GM18907 (cell line): ENCODE results near the gene B3GALT5.

Experiments used
- ATAC-seq: cut with Tn5 transposase; IDR thresholded peaks from one replicate; pipeline ENCODE4 v1.9.1; 2021; ENCODE audit warnings: mild to moderate bottlenecking, moderate library complexity; ENCODE audit not compliant: unreplicated experiment

The B3GALT5 gene

DNA sequence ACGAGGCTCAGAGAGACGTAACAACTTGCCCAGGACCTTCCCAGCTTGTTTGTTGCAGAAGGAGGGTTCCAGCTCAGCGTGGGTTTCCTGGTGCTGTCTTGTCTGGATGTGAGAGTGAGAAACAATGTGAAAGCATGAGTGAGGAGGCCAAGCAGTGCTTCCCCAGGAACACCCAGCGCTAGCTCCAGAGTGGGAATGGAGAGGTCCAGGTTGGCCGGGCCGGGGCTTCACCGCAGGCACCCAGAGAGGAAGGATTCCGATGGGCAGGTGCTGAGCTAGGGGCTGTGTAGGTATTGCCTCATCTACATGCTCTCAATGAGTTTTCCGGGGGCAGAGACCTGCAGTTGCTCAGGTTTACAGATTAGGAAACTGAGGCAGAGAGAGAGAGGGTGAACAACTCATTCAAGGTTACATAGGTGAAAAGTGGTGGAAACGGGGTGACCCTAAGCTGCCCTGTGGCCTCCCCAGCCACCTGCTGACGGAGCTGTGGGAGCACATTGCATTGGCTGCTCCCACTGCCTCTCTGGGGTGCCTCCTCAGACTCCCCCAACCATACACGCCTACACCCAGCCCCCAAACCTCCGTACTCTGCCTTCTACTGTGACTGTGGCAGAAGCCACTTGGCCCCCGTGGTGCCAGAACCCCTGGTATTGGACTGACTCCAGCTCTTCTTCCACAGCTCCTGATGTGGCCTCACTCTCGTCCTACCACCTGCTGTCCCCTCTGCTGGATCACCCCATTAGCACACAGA is 51.2 kb downstream of the B3GALT5 start:
- no peak for ATAC-seq

DNA sequence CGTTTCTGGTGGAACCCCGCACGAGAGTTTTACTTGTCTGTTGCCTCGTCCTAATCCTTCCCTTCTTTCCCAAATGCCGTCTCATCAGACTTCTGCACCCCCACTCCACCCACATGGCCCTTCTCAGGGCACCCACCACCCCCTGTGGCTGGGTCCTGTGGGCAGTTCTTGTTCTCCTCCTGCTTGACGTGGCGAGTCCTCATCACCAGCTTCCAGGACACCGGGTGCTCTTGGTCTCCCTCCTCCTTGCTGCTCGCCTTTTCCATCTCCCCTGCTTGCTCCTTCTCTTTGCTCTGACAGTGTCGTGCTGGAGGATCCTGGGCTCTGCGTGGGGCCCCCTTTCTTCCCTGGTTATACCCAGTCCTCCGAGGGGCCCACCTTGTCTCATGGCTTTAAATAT is 51.8 kb downstream of the B3GALT5 start:
- no peak for ATAC-seq

DNA sequence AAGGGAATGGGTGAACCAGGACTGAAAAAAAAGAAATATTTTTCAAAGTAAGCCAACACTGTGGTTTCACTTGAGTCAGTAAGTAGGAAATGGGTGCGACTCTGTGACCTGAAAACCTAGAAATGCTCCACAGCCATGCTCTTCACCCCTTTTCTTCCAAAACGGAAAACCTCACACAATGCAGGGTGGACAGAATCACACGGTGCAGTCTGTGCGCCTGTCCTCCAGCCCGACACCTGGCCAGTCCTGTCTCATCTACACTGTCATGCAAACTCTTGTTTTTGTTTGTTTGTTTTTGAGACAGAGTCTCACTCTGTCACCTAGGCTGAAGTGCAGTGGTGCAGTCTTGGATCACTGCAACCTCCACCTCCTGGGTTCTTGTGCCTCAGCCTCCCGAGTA is 53.3 kb downstream of the B3GALT5 start:
- no peak for ATAC-seq

DNA sequence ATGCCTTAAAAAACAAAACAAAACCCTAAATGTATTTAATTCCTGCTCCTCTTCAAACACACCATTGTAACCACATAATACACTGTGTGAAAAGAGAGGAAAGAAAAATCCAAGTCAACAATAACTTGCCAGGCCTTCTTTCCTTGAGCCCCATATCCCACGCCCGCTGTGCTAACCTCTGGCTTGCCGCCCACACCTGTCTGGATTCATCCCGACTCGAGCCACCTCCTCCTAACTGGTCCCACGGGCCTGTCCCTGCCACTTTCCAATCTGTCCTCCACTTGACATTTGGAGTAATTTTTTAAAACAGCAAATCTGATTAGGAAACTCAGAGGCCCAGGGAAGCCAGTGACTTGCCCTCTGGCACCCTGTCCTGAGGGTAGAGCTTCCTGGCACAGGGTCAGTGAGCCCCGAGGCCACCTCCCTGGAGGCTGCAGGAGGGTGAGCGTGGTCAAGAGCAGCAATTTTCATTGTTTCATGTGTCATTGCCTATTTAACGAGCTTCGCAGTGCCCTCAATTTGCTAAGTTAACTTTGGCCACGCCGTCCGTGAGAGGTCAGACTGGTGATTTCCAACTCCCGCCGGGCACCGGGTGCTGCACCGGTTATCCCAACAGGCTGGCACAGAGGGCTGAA is 54.1 kb downstream of the B3GALT5 start:
- no peak for ATAC-seq

DNA sequence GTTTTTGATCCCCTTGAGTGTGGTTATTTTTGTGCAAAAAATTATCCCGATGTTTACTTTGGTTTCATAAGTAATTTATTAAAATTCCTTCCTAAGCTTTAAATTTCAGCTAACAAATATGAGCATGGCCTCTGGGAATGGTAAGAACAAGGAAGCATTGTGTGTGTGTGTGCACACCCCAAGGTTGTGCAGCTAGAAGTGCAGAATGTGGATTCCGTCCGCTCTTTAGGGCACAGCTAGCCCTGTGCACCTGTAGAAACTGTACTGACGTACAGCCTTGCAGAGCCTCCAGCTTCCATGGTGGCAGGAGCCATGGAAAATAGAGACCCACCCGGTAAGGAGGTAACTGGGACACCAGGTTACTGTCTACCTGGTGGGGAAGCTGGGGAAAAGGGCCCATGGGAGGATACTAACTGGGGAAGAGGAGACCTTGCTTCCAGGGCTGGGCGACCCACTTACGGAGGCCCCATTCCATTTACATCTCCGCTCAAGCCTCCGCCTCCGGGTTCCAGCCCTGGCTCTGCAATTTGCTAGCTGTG is 54.7 kb downstream of the B3GALT5 start:
- ATAC-seq, result no peak

DNA sequence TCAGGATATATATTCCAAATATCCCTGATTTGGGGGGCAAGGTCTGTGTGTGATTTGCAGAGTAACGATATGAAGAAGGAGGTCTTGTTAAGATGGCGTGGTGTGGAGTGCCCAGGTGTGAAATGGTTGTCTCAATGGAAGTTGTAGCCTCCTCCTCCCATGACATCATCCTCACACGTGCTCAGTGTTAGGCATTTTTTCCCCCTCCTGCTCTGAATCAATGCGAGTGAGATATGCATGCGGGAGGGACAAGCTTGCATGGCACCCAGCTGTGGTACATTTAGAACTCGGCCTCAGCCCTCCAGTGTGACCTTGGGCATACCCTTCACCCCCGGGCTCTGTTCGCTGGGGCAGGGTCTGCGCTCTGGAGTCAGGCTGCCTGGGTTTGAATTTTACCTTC is 55.6 kb downstream of the B3GALT5 start:
- no peak for ATAC-seq

DNA sequence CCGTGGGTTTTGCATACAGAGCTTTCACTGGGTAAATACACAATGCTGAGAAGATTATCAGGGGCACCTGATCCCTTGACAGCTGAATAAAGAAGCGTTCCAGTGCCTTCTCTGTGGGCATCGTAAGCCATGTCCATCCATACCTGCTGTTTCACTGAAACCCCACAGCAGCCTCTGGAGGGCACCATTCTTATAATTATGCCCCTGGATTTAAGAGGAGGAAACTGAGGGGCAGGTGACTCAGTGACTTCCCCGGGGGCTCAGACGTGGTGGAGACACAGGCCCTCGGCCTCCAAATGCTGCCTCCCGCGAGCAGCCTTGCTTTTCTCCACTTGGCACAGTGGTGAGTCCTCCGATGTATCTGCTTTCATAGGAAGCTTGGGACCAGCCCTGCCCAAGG is 56.7 kb downstream of the B3GALT5 start:
- no peak for ATAC-seq

DNA sequence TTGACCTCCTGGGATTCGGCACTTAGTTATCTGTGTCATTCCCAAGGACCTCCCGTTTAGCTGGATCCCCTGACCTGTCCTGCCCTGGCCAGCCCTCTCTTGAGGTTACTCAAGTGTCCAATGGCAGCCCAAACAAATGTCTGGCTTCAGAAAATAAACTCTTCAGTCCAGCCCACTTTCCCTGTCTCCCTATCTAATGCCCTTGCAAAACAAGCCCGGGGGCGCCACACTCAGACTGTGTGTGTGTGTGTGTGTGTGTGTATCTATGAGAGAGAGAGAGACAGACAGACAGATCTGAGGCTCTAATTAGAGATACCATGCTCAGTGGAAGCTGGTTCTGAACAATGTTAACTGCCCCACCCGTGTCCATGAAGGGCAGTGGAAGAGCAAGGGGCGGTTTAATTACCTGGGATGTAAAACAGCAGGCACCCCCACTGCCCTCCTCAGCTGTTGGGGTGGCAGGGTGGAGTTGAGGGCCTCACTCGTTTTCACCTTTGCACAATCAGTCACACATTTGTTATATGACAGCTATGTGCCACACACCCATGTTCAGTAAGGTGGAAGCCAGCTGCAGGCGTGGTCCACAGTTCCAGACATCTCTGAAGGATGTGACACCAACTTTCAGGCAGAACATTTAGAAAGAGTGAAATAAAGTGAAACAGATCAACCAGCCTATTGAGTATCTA is 57.4 kb downstream of the B3GALT5 start:
- no peak for ATAC-seq

DNA sequence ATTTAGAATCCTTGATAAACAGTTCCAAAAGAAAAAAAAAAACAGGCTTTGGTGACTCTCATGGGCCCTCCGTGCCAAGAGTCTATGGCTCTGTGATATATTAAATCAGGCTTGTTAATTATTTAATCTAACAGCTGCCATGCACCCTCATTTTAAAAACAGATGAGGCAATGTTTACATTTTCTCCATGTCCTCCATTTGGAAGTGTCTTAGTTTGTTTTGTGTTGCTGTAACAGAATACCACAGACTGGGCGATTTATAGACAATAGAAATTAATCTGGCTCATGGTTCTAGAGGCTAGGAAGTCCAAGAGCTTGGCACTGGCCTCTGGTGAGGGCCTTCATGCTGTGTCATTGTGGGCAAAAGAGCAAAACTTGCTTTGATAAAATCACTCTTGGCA is 58.0 kb downstream of the B3GALT5 start:
- ATAC-seq, result no peak

DNA sequence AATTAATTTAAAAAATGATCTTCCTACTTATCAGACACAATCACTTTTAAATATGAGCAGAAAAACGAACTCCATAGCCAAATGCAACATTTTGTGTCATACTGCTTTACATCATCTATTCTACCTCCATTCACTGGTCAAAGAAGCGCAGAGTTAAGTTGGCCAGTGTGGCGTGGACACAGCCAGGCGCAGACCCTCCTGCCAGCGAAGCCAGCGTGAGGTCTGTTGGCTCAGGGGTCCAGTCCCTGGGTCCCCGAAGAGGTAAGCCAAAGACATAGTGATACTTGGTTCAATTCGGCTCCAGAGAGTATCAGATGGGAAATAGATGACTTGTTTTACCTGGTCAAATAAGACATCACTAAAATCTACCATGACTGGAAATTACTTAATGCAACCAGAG is 59.2 kb downstream of the B3GALT5 start:
- no peak for ATAC-seq

DNA sequence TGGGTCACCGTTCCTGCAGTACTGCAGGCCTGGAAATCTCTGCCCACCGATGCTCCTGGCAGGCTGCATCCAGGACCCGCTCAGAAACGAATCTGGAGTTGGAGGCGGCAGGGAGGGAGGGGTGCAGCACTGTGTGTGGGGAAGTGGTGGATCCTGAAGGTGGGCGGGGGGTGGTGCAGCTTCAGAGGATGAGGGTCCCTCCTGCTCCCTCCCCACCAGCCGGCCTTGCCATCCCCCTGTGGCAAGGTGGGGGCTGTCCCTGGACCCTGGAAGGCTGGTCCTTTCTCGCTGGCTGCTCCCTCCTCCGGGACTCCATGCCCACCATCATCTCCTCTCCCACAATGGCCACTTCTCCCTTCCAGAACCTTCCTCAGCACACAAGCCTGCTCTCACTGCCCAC is 60.4 kb downstream of the B3GALT5 start:
- no peak for ATAC-seq

DNA sequence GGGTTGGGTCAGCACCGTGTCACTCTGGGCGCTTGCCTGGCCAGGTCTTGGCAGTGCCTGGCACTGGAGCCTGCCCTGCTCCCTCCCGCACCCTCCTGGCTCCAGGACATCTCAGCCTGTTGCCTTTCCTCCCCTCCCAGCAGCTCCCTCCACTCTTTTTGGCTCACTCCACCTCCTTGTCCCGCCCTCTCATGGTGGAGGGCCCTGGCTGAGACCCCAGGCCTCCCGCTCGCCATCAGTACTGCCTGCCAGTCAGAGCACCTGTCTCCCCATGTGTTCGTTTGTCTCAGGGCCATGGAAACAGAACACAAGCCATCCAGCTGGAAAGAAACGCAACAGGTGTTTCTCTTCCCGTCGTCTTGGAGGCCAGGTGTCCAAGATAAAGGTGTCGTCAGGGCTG is 61.0 kb downstream of the B3GALT5 start:
- no peak for ATAC-seq

DNA sequence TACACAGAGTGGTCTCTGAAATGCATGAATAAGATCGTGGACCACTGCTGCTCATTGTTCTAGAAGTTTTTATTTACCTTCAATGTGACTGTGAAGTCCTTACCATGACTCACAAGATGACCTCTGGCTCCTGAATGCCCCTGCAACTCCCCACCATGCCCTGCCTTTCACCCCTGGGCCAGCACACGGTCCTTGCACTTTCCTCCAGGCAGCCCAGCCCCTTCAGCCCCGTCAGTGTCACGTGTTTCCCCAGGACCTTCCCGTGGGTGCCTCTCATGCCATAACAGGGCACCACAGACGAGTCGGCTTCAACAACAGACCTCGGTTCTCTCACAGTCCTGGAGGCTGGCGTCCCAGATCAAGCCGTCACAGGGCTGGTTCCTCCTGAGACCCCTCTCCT is 62.1 kb downstream of the B3GALT5 start:
- ATAC-seq, result no peak

DNA sequence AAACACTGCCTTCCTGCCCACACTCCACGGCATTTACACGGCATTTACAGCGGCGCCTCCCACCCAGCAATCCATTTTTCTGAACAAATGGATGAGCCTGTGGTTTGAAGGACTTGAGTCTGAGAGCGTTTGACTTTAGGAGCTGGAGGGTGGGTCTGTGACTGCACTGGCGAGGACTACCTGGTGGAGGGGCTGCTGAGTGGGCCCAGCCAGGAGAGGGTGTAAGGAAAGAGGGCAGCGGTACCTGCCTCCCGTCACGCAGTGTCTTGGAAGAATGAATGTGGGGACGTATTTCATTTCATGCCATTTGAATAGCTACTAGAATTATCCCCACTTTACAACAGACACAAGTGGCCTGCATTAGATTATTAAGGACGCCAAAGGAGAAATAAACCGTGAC is 62.9 kb downstream of the B3GALT5 start:
- ATAC-seq, result no peak

DNA sequence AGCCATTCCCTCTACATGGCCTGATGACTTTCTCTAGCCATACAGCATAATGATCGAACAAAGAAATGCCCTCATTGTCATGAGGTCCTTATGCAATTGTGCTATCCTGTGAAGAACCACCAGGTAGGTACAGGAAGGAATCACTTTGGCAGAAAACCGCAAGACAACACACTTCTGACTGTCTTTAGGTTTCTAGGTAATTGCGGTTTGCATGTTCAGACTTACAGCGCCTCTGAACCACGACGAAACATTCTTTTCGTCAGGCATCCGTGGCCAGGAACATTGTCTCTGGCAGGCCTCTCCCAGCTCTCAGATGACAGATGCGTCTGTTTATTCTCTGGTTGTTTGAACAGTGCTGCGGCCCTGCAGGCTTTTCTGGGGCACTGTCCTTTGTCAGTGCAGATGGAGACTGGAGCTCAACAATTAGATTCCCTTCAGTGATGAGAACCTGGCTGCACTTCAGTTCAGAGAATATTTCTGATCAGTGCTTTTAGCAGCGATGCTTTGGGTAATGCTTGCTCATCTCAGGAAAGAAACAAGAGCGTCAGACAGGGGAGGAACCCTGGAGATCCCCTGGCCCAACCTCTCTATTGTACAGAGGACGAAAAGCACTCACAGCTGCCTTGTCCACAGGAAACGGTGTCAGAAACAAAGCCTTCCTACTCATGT is 63.4 kb downstream of the B3GALT5 start:
- ATAC-seq, result no peak

DNA sequence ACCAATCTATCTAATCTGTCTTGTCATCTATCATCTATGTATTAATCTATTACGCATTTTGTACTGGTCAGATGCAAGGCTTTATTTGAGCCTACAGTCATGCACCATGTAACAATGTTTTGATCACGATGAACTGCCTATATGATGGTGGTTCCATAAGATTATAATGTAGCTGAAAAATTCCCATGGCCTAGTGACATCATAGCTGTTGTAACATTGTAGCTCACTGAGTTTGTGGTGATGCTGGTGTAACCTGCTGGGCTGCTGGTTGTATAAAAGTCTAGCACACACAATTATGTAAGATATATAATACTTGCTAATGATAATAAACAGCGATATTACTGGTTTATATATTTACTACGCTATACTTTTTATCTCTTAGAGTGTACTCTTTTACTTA is 67.5 kb downstream of the B3GALT5 start:
- ATAC-seq, result no peak

DNA sequence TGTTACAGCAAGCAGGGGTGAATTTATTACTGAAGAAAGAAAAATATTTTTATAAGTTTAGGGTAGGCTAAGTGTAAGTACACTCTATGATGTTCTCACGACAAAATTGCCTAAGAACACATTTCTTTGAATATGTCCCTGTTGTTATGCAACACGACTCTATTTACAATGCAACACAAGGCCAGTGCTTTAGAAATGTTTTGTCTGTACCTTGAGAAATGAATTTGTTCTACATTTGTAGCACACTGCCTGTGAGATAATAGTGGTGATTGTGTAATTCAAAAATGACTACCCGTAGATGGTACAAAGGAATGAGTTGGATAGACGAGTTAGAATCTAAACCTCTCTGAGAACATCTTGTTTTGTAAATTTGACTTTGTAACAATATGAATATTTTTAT is 68.5 kb downstream of the B3GALT5 start:
- ATAC-seq, result no peak

DNA sequence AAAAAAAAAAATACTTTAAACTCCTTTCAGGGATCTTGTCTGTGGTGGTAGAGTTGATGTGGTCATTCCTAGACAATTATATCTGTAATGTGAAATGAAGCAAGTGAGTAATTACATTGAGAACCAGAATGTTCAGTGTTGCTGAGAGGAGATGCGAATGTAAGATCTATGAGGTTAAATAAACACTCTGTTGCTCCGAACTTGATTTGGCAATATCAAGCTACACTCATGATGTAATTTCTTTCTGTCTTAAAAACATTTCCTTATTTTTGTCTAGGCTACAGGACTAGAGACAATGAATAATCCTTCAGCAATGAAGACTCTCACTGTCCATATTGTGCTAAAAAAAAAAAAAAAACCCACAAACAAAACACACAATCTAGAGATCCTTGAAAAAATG is 69.1 kb downstream of the B3GALT5 start:
- no peak for ATAC-seq

DNA sequence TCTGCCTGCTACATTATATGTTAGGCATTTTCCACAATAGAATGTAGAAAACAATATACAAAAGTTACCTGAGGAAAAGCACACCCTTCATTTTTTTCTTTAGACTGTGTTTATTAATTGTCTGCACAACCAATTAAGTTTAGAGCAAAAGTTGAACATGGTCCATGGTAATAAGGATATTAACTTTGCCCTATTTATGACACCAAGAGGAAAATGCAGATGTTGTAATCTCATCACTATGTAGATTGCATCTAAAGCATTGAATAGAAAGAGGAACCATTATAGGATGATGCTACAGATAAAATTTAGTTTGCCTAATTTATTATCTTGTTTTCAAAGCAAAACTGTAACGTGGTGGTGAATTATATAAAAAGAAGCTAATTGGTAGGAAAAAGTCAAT is 72.5 kb downstream of the B3GALT5 start:
- ATAC-seq, result no peak

DNA sequence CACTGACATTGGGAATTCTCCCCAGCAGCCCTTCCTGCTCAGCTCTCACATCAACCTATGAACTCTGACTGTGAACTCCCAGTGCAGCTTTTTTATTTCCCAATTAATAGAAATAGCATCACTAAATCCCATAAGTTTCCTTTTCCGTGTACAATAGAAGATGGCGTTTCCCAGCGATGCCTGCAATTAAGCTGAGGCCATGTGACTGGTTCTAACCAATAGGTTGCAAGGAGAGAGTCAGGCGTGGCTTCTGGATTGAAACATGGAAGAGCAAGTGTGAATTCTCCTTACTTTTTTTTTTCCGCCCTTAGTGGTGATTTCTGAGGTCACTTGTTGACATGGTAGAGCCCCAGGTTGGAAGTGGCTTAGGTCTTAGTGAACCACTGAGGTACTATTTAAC is 73.3 kb downstream of the B3GALT5 start:
- ATAC-seq, result no peak

DNA sequence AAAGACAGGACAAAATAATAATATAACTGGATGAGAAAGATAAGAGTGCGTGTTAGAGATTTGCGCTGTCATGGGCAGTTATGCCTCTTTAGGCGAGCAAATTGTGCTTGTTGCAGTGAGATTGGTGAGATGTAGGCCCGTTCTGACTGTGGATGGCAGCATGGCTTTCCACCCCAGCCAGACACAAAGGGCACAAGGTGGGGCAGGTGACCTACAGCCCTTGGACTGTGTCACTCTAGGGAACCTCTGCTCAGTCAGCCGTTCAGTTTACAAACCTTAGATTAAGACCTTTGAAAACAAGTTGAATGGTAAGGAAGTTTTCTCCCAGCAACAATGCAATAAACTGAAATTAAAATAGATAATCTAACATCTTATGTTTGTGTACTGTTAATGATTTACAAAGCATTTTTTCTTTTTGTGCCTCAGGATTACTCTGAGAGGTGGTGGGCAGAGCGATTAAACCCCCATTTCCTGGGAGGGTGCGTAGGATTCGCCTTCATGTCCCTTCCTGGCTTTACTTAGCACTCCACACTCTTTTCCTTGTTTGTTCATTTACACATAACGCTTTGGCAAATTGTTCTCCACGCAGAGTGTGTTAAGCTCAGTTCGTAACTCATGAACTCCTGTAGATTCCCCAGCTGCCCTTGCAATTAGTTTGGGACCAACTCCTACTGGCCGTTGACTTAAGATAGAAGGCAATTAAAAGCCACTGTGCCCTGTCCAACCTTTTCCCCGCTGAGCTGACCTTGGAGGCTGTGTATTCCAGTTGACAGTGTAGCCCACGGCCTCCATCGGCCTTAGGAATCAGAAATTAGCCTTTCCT is 74.1 kb downstream of the B3GALT5 start:
- no peak for ATAC-seq
